Activated T-helper 1 cell treated with anti-CD3 and anti-CD28 coated beads, Interleukin-2, amount 50 U/mL, for 16 hours (primary cell): ENCODE data around the gene UQCR10.

Experiments used
- DNase-seq, 2 donors: peaks; one replicate each; pipeline ENCODE4 v3.0.0-alpha.2; 2020; ENCODE audit warnings: low read depth in 1 of 2, low spot score in 1 of 2

Gene UQCR10

DNA sequence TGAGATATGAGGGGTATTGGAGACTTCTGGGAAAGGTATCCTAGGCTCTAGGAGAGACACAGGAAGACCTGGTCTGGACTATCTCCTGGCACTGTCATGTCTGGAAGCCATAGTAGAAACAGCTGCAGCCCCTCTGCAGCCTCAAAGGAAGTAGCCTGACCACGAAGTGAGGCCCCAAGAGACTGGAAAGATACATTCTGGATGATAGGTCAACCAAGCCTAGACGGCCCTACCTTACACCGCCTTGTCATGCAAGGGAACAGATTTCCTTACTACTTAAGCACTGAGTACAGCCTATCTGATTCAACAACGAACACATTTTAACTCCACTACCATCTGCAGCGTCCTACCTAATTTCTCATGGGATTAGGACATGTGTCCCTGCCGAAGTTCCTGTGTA, 31.1 kb downstream of the UQCR10 start:
- no peak for DNase-seq

DNA sequence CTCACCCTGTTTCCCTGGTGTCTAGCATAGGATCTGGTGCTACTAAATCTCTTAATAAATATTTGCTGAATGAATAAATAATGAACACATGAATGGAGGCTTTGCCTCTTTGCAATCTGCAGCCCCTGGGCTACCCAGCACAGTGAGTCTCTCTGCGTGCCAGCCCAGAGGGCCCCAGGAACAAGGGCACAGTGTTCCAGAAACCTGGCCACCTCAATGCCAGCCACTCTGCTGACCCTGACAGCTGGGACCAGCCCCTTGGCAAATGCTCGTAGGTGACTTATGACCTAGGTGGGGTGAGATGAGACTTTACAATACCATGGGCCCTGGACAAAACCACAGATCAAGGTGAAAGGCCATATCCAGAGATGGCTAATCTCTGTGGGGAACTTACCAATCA, 31.6 kb downstream of the UQCR10 start:
- DNase-seq: no peak

DNA sequence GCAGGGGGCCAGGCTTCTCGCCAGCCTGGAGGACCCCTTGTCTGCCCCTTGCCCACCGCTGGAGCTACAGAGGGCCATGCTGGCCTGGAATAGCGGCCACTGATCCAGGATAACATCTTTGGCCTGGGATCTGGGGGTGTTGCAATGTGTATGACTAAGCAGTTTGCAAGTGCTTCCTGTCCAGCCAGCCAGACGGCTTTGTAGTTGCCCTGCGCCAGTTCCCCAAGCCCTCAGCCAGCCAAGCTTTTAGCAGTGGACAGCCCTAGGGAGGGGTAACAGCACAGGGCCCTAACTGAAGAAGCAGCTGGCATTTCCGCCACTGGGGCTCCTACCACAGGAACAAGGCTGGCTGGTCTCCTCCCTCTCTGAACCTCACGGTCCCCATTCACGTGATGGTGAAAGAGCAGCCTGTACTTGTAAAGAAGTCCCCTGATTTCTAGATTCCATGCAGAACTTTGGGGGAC, 32.1 kb downstream of the UQCR10 start:
- no peak for DNase-seq

DNA sequence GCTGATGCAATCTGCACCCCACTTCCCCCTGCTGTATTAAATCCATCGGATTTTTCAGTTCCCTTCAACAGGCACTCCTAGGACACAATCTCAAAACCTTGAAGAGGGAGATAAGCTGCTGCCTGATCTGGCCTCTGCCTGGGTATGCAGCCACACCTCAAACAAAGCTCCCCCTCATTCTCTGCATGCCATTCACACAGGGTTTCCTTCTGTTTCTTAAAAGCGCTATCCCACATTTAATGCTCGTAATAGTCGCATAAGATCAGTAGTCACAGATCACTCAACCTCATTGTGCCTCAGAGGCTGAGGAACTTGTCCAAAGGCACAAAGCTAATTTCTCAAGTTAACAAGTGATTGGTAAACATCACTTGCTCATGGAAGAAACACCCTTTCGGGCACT, 34.0 kb downstream of the UQCR10 start:
- no peak for DNase-seq

DNA sequence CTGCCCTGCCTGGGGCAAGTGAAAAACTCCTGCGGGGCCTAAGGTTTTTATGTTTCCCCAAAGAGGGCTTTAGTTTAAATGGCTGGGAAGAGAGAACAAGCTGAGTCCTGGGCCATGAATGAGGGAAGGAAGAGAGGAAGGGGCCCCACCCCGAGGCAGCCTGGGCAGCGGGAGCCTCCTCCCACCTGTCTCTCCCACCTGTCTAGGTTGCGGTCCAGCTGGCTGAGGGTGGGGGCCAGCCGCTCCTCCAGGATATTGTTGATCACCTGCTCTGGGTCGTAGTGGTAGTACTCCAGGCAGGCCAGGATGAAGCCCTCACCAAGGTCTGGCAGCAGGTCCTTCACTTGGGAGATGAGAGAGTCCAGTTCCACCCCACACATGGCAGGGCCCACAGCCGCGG, 34.6 kb downstream of the UQCR10 start:
- no peak for DNase-seq

DNA sequence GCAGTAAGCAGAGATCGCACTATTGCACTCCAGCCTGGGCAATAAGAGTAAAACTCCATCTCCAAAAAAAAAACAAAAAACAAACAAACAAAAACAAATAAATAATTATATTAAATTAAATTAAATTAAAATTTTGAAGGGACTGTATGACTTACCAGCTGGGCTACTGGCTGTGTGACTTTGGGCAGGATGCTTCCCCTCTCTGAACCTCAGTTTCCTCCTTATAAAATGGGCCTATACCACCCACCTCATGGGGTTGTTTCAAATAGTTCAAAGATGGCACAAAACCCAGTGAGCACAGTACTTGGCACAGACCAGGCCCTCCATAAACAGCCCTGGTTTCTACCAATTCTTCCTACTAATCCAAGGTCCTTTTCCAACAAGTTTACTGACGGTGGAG, 36.0 kb downstream of the UQCR10 start:
- no peak for DNase-seq

DNA sequence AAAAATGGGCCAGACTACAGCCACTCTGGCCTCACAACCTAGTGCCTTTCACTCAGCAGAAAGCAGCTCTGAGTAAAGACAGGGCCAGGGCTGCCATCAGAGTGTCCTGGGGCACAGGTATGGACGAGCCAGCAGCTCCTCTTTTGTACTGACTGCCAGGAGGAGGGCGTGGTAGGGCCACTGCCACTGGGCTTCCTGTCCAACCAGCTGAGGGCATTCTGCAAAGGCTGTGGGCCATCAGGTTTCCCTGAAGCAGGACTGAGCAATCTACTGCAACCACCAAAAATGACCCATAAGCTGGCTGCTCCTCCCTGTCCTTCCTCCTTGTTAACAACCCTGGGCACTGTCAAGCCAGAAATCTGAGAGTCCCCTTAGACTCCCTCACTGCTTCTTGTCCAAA, 37.8 kb downstream of the UQCR10 start:
- DNase-seq: no peak

DNA sequence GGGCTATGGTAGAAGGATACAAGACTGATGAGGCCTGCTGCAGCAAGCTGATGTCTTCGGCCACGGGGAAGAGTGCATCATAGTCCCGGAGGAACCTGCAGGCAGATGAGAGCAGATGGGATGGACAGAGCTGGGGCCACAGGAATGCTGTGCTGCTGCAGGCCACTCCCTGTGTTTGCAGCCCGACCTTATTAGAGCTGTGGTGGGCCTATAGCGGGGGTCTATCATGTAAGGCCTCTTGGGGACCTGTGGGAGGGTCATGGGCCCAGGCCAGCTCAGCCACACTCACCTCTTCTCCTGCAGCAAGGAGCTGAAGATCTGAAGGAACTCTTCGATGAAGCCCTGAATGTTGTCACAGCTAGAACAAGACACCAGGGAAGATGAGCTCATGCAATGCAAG, 39.0 kb downstream of the UQCR10 start:
- DNase-seq: no peak

DNA sequence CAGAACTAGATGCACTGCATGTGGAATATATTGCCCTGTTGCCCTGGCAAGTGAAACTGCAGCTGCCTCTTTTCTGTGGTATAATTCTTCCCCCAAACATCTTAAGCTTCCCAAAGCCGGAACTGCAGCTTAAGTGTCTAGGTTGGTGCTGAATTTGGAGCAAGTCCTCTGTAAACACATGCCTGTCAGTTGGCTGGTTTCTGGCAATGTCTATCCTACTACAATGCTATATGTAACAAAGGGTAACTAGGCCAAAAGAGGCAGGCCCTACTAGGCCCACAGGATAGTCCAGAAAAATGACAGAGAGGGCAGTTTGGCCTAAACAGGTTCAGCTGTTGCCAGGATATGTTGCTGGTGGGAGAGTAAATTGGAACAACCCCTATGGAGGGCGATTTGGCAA, 43.0 kb downstream of the UQCR10 start:
- no peak for DNase-seq

DNA sequence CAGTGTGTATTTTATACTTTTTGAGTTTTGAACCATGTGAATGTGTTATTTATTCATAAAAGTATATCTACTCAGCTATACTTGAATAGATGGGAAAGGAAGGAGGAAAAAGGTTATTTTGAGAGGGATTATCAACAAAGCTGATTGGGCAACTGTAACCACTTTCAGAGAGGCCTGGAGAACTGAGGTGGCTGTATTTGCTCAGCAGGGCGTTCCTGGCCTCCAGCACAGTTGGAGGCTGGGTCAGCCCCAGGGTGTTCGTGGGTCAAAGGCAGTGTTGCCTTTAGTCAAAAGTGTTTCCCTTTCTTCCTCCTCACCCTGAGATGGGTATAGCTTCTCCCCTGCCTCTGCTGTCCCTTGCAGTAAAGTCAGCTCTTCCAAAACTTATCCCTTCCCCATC, 44.2 kb downstream of the UQCR10 start:
- DNase-seq: no peak

DNA sequence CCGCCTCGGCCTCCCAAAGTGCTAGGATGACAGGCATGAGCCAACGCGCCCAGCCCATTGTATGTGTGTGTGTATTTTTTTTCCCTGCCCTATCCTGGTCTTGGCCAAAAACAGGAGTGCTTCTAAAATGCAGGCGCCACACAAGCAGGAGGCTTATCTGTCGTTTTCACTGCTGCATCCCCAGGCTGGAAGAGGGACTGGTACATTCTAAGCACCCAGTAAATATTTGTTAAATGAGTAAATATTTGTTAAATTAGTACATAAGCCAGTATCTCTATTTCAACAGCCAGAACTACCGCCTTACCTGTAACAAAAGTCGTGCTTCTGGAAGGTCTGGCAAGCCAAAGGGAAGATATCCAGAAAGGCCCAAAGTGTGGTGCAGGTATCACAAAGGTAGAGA, 46.0 kb downstream of the UQCR10 start:
- DNase-seq: no peak

DNA sequence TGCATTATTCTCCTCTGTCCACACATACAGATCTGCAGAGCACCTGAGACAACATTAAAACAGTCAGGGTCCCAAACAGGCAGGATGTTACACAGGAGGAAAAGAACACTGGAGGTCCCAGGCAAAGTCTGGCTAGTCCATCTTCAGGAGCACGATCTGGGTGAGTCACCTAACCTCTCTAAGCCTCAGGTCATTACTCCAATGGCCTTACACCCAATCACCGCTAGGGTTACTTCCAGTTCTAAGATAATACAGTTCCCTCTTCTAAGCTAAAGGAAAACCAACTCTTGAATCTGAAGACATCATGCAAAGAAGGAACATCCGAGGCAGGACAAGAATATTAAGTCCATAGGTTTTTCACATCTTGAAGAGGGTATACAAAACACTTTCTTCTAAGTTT, 46.4 kb downstream of the UQCR10 start:
- no peak for DNase-seq

DNA sequence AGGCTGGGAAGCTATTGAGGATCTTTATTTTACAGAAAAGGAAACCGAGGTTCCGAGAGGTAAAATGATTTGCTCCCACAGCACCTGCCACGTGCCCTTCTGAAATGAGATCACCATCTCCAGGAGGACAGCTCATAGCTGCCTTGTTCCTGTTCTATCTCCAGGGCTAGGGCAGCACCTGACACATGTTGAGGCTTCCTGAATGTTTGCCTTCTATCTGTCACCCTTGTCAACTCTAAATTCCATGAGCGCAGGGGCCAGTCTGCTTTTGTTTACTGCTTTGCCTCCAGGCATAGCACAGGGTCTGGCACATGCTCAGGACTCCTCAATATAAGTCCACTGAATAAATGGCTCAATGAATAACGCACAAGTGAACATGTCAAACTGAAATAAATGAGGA, 46.8 kb downstream of the UQCR10 start:
- no peak for DNase-seq

DNA sequence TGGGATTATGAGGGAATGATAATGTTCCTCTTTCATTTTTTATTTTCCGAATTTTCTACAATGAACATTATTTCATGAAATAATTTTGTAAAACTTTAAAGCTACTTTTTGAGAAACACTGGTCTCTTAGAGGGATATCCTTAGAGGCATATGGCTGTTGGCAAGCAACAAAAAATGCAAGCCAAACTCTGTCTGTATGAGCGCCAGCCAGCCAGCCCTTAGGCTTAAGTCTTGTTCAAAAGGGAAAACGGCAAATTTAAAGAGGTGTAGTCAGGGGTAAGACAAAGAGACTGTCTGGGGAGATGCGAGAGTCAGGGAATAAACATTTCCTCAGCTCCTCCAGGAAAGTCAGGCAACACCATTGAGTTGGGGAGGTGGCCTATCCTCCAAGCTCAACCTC, 48.4 kb downstream of the UQCR10 start:
- DNase-seq: no peak

DNA sequence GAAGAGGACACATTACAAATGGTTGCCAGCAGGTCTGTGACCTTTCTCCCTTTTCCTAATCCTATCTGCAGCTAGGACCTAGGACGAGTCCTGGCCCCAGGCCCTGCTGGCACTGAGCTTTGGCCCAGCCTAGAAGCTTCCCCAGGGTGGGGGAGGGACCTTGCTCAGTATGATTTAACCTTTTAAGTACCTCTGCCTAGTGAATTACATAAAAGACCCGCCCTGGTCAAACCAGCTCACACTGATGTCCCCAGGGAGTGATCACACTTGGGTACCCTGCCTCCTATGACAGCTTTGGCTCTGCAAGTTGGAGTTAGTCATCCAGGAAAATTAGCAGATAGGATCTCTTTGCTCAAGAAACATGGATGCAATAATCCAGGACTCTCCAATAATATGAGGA, 49.0 kb downstream of the UQCR10 start:
- DNase-seq: no peak

DNA sequence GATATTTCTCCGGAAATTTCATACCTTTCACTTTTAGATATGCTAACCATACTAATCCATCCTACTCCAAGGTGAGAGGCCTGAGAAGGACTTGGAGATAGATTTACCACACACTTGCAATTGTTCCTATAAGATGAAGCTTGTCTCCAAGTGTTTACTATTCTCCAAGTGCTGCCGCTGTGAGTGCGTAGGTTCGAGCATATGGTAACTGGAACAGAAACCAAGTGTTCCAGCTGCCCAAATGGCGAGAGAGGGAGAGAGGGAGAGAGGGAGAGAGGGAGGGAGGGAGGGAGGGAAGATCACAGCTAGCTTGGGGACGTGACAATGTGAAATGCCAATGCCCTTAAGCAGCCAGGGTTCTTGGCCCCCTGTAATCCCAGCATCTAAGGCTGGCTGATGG, 49.4 kb downstream of the UQCR10 start:
- DNase-seq: no peak

DNA sequence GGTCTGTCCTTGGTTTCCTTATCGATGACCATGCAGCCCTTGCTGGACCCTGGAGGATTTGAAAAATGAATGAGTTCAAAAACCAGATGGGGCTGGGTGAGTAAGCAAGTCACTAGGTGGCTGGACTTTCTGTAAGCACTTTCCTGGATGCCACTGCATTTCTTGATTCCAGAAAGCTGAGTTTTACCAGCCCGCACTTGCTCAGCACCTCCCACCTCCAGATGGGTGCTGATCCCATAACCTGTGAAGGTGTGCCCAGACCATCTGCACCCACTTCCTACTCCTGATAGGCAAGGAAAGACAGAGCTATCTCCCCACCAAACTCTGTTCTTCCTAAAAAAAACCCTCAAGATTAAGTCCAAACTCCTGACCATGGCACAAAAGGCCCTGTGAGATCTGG, 49.8 kb downstream of the UQCR10 start:
- no peak for DNase-seq

DNA sequence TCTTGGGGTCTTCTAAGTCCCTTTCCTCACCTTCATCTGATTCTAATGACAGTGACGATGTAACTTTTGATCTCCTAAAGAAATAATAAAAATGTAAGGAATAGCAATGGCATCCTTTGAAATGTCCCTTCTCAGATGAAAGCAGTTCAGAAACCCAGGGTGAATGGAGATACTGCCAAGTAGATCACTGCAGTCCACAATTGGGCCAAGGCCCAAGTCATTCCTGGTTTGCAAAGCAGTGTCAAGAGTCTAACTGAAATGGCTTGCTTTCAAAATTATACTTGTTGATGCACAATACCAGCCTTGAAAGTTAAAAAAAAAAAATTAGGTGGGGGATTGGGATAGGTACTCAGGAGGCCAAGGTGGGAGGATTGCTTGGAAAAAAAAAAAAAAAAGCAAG, 50.6 kb downstream of the UQCR10 start:
- DNase-seq: no peak

DNA sequence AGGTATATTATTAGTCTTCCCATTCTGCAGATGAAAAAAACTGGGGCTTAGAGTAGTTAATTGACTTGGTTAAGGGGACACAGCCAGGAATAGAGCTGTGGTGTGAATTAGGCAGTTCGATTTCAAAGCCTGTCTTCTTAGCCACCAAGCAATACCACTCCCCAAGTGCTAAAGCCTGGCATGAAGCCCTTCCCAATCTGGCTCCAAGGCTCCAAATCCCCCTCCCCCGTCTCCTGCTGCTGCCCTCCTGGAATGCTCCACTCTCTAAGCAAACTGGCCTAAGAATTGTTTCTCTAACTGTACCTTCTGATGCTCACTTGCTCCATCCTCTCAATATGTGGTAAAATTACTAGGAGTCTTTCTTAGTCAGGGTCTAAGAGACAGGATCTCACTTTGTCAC, 52.3 kb downstream of the UQCR10 start:
- DNase-seq: no peak
